Measurements from ENCODE around the gene NPNT.

NPNT gene

DNA sequence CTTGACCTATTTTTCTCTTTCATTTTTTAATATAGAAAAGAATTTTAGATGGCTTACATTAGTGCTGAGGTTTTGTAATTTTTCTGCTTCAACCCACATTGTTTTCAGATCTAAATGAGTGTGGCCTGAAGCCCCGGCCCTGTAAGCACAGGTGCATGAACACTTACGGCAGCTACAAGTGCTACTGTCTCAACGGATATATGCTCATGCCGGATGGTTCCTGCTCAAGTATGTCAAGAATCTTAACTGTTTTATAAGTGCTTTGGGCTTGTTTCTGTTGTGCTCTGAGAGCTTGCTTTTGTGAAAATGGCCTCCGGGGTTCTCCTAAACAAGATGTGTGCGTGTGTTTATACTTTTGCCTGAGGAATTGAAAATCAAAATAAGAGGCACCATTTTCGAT, 41.6 kb downstream of the NPNT start:
- no peak for DNase-seq (ENCODE audit: low read depth)
- TF ChIP-seq, protein P1, sequence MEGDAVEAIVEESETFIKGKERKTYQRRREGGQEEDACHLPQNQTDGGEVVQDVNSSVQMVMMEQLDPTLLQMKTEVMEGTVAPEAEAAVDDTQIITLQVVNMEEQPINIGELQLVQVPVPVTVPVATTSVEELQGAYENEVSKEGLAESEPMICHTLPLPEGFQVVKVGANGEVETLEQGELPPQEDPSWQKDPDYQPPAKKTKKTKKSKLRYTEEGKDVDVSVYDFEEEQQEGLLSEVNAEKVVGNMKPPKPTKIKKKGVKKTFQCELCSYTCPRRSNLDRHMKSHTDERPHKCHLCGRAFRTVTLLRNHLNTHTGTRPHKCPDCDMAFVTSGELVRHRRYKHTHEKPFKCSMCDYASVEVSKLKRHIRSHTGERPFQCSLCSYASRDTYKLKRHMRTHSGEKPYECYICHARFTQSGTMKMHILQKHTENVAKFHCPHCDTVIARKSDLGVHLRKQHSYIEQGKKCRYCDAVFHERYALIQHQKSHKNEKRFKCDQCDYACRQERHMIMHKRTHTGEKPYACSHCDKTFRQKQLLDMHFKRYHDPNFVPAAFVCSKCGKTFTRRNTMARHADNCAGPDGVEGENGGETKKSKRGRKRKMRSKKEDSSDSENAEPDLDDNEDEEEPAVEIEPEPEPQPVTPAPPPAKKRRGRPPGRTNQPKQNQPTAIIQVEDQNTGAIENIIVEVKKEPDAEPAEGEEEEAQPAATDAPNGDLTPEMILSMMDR (conservative IDR thresholded peaks at IDR 0.05; ENCODE audit: low read depth, low read length): no peak

DNA sequence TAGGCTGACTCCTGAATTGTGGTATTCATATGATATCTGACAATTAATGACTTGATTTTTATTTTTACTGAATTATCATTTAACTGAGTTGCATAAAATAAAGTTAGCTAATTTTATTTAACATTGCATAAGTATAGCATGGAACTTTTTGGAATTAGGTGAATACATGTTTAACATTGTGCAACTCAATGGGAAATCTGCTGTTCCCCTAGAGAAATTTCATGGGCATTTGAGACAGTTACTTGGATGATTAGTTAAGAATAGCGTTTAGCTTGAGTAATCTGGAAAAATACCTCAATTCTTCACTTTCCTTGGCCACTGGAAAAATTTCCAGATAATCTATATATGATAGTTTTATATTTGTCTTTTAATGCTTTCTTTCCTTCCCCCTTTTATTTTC, 42.5 kb downstream of the NPNT start:
- DNase-seq (ENCODE audit: low read depth): no peak
- no peak overlapping the region for H3K4me3 ChIP-seq (ENCODE audit: low read depth, low read length)
- TF ChIP-seq, protein P1 (conservative IDR thresholded peaks at IDR 0.05; ENCODE audit: low read depth, low read length): no peak

More for the DNA sequence above, 41.6 kb downstream of the NPNT start:
- H3K4me3 ChIP-seq (ENCODE audit: low read depth, low read length): no peak overlapping the region

DNA sequence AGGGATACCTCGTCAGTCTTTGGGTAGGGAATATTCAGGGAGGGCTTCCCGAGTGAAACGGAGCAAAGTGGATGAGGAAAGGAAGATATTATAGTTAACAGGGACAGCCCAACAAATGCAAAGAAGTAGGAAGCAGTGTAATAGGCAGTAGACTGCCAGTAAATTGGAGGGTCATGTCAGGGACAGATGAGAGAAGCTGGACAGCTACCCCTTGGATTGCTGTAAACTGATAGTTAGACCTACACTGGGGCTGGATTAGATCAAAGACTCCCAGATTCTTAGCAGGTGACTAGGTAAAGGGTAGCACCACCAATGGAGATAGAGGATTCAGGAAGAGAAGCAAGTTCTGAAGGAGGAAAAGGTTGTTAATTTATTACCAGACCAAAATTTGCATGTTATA, 48.0 kb downstream of the NPNT start:
- H3K4me3 ChIP-seq (ENCODE audit: low read depth, low read length): no peak overlapping the region
- TF ChIP-seq, protein P1 (conservative IDR thresholded peaks at IDR 0.05; ENCODE audit: low read depth, low read length): no peak
- no peak for DNase-seq (ENCODE audit: low read depth)

DNA sequence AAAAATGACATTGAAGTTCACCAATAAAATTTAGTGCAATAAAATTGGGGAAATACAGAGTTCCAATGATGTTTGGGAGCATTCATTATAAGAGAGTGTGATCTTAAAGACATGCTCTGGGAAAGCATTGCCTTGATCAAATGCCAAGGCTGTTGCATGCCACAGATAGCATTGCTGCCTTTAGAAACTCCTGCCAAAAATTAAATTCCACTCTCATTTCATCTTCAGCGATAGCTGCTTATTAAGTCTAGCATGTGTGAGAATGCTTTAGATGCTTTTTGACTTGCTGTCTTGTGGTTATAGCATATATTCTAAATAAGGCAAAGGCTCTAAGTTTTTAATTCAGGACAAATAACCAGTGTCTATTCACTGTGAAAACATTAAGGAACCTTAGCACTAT, 49.3 kb downstream of the NPNT start:
- peak; percentile 78 for DNase-seq (ENCODE audit: low read depth)
- H3K4me3 ChIP-seq (ENCODE audit: low read depth, low read length): no peak overlapping the region
- TF ChIP-seq, protein P1 (conservative IDR thresholded peaks at IDR 0.05; ENCODE audit: low read depth, low read length): no peak

DNA sequence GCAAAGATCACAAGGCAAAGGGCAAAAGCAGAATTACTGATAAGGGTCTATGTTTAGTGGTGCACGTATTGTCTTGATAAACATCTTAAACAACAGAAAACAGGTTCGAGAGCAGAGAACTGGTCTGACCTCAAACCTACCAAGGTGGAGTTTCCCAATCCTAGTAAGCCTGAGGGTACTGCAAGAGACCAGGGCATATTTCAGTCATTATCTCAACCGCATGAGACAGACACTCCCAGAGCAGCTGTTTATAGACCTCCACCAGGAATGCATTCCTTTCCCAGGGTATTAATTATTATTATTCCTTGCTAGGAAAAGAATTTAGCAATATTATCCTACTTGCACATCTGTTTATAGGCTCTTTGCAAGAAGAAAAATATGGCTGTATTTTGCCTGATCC, 51.5 kb downstream of the NPNT start:
- TF ChIP-seq, protein P1 (conservative IDR thresholded peaks at IDR 0.05; ENCODE audit: low read depth, low read length): no peak

DNA sequence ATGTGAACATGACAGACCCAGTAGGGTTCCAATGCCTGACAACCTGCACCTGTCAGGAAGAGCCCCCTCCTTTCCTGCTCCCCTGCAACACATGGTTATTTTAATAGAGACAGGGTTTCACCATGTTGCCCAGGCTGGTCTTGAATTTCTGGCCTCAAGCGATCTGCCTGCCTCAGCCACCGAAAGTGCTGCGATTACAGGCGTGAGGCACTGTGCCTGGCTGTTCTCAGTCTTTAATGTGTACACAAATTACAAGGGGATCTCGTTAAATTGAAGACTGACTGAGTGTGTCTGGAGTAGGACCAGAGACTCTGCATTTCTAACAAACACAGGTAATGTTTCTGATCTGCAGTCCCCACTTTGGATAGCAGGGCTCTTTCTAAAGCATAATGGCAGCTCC, 55.4 kb downstream of the NPNT start:
- TF ChIP-seq, protein P1 (conservative IDR thresholded peaks at IDR 0.05; ENCODE audit: low read depth, low read length): no peak
- no peak for DNase-seq (ENCODE audit: low read depth)
- H3K4me3 ChIP-seq (ENCODE audit: low read depth, low read length): no peak overlapping the region

More for the DNA sequence above, 51.5 kb downstream of the NPNT start:
- no peak for DNase-seq (ENCODE audit: low read depth)
- H3K4me3 ChIP-seq (ENCODE audit: low read depth, low read length): no peak overlapping the region

DNA sequence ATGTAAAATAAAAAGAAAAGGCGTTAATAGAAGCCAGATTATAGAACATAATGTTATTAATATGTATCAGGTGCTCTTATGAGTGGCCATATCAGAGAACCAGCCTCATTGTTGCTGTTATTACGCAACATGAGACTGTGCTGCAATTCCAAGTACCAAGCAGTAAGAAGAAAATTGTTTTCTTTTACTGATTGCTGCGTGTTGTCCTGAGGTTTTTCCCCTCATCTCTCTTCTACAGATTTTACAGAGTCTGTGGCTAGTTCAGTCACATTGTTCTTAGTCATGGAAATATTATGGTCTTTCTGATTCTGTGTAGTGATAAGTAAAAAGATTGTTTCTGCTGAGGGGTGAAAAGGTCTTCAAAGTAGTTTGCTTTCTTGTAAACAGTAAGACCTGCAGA, 55.9 kb downstream of the NPNT start:
- peak; percentile 72 for DNase-seq (ENCODE audit: low read depth)
- H3K4me3 ChIP-seq (ENCODE audit: low read depth, low read length): no peak overlapping the region
- TF ChIP-seq, protein P1 (conservative IDR thresholded peaks at IDR 0.05; ENCODE audit: low read depth, low read length): no peak
